ENCODE measurements around the gene BMP6. TPM values are rescaled to one million over a fixed set of nuclear protein-coding genes. Genes with fewer than 3 reads are reported as not detected.

BMP6 gene
- total and polyA plus RNA-seq, 2 donors from 2014 or later: 5.0 to 10.0 TPM

DNA sequence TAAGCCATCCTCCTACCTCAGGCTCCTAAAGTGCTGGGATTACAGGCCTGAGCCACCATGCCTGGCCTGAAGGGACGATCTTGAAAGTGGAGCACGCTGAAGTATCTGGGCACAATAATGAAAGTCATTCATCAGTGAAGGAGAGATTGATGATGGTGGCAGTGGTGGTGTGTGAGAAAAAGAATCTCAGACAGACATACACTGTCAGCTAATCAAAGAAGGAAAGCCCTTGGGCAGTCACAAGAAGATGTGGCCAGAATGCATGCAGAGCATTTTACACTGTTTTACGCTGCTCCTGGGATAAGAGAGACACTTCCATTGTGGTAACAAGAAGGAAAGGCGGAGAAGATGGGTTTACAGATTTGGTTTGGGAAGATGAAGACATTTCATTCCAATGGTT is 20.4 kb upstream of the BMP6 start:
- H3K27ac ChIP-seq (ENCODE audit: low read depth in 2 of 2, low read length in 2 of 2): no peak overlapping the region
- no peaks in the 10 kb centered on the region for H3K27me3 ChIP-seq (ENCODE audit: control insufficient read depth, insufficient read depth, low read length)
- DNase-seq (no peak), FAIRE-seq (no peak)
- no peak overlapping the region for H3K9ac ChIP-seq (ENCODE audit: low read length in 3 of 3)
- TF ChIP-seq, protein P1, sequence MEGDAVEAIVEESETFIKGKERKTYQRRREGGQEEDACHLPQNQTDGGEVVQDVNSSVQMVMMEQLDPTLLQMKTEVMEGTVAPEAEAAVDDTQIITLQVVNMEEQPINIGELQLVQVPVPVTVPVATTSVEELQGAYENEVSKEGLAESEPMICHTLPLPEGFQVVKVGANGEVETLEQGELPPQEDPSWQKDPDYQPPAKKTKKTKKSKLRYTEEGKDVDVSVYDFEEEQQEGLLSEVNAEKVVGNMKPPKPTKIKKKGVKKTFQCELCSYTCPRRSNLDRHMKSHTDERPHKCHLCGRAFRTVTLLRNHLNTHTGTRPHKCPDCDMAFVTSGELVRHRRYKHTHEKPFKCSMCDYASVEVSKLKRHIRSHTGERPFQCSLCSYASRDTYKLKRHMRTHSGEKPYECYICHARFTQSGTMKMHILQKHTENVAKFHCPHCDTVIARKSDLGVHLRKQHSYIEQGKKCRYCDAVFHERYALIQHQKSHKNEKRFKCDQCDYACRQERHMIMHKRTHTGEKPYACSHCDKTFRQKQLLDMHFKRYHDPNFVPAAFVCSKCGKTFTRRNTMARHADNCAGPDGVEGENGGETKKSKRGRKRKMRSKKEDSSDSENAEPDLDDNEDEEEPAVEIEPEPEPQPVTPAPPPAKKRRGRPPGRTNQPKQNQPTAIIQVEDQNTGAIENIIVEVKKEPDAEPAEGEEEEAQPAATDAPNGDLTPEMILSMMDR (IDR thresholded peaks at IDR 0.05; ENCODE audit: borderline replicate concordance, extremely low read depth, insufficient read depth): no peak
- no peaks in the 10 kb centered on the region for H3K9me3 ChIP-seq (ENCODE audit: control insufficient read depth in 2 of 3, insufficient read depth in 1 of 3, low read length in 3 of 3)
- H3K4me3 ChIP-seq (ENCODE audit: low read length in 3 of 3): no peak overlapping the region
- no peaks in the 10 kb centered on the region for H3K4me1 ChIP-seq (ENCODE audit: control insufficient read depth in 2 of 3, insufficient read depth in 2 of 3, low read depth in 1 of 3, low read length in 3 of 3)
- no peaks in the 10 kb centered on the region for H3K36me3 ChIP-seq (ENCODE audit: control insufficient read depth in 2 of 3, insufficient read depth in 3 of 3, low read length in 3 of 3)
- intact Hi-C loops (cut with DNase I): no loop called here

DNA sequence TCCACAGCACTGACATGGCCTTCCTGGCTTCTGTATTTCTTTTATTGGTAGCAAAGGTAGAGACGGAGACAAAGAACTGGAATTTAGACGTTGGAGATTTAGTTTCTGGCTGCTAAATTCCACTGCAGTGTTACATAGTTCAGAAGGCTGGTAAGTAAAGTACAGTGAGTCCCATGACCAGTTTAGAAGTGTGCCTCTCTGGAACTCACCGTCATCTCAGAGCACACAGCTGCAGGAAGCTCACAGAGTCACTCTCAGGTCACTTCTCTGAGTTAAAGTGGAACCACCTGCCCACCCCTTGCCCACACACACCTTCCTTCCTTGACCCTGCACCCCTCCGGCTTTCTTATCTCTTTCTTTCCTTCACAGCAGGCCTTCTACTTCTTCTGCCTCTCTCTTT is 19.6 kb upstream of the BMP6 start:
- Histone ChIP-seq H3K27me3 (ENCODE audit: control insufficient read depth, insufficient read depth, low read length) (no peaks in the 10 kb centered on the region), H3K4me3 (ENCODE audit: low read length in 3 of 3) (no peak overlapping the region), H3K9ac (ENCODE audit: low read length in 3 of 3) (no peak overlapping the region), H3K27ac (ENCODE audit: low read depth in 2 of 2, low read length in 2 of 2) (no peak overlapping the region), H3K36me3 (ENCODE audit: control insufficient read depth in 2 of 3, insufficient read depth in 3 of 3, low read length in 3 of 3) (no peaks in the 10 kb centered on the region), H3K9me3 (ENCODE audit: control insufficient read depth in 2 of 3, insufficient read depth in 1 of 3, low read length in 3 of 3) (peaks cover 0 to 5% (median 0%) of the 10 kb centered on the region in 3 donors), H3K4me1 (ENCODE audit: control insufficient read depth in 2 of 3, insufficient read depth in 2 of 3, low read depth in 1 of 3, low read length in 3 of 3) (no peaks in the 10 kb centered on the region)
- intact Hi-C loops (cut with DNase I): no loop called here
- TF ChIP-seq, protein P1 (IDR thresholded peaks at IDR 0.05; ENCODE audit: borderline replicate concordance, extremely low read depth, insufficient read depth): no peak
- FAIRE-seq: no peak
- DNase-seq: no peak

DNA sequence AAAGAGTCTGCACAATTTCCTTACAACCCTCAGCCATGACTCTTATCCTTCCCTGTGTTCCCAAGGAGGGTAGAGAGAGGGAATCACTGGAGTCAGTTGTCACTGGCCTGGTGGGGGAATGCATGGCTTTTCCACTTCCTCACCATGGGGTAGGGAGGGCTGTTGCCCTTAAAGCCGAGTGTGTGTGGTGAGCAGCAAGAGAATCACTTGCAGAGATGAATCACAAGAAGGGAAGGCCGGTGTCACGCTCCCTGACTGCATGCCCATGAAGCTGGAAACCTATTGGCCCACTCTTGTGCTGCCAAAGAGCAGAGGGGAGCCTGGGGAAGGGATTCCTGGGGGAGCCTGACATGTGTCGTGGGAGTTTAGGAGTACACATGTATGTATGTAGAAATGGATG is 18.1 kb upstream of the BMP6 start:
- no peak for DNase-seq
- H3K27me3 ChIP-seq (ENCODE audit: control insufficient read depth, insufficient read depth, low read length): no peaks in the 10 kb centered on the region
- no peak overlapping the region for H3K9ac ChIP-seq (ENCODE audit: low read length in 3 of 3)
- H3K36me3 ChIP-seq (ENCODE audit: control insufficient read depth in 2 of 3, insufficient read depth in 3 of 3, low read length in 3 of 3): no peaks in the 10 kb centered on the region
- no peak for FAIRE-seq
- TF ChIP-seq, protein P1 (IDR thresholded peaks at IDR 0.05; ENCODE audit: borderline replicate concordance, extremely low read depth, insufficient read depth): no peak
- H3K4me3 ChIP-seq (ENCODE audit: low read length in 3 of 3): no peak overlapping the region
- no peaks in the 10 kb centered on the region for H3K4me1 ChIP-seq (ENCODE audit: control insufficient read depth in 2 of 3, insufficient read depth in 2 of 3, low read depth in 1 of 3, low read length in 3 of 3)
- intact Hi-C loops (cut with DNase I): no loop called here
- H3K9me3 ChIP-seq (ENCODE audit: control insufficient read depth in 2 of 3, insufficient read depth in 1 of 3, low read length in 3 of 3): peaks cover 0 to 5% (median 0%) of the 10 kb centered on the region in 3 donors
- no peak overlapping the region for H3K27ac ChIP-seq (ENCODE audit: low read depth in 2 of 2, low read length in 2 of 2)

GRCh38 chr6:7719364-7719850 is 6.5 kb upstream of the BMP6 start:
- Histone ChIP-seq H3K9me3 (ENCODE audit: control insufficient read depth in 2 of 3, insufficient read depth in 1 of 3, low read length in 3 of 3) (peaks cover 0 to 4% (median 0%) of the 10 kb centered on the region in 3 donors), H3K36me3 (ENCODE audit: control insufficient read depth in 2 of 3, insufficient read depth in 3 of 3, low read length in 3 of 3) (no peaks in the 10 kb centered on the region), H3K27ac (ENCODE audit: low read depth in 2 of 2, low read length in 2 of 2) (no peak overlapping the region), H3K9ac (ENCODE audit: low read length in 3 of 3) (no peak overlapping the region), H3K4me3 (ENCODE audit: low read length in 3 of 3) (no peak overlapping the region), H3K27me3 (ENCODE audit: control insufficient read depth, insufficient read depth, low read length) (peaks cover 5% of the 10 kb centered on the region), H3K4me1 (ENCODE audit: control insufficient read depth in 2 of 3, insufficient read depth in 2 of 3, low read depth in 1 of 3, low read length in 3 of 3) (peaks cover 0 to 5% (median 0%) of the 10 kb centered on the region in 3 donors)
- TF ChIP-seq, protein P1 (IDR thresholded peaks at IDR 0.05; ENCODE audit: borderline replicate concordance, extremely low read depth, insufficient read depth): no peak
- DNase-seq: no peak
- no peak for FAIRE-seq
- intact Hi-C loops (cut with DNase I): no loop called here
